G401.6 (cell line): ENCODE measurements around the gene TET2.

ENCODE experiments used
- FAIRE-seq: peaks from 2 replicates; lab custom pipeline; 2012; peaks lifted over from hg19 to GRCh38; lab: Jason Lieb, UNC

Gene TET2

GRCh38 chr4:105236202-105236915 lies 89.7 kb downstream of the TET2 start:
- no peak for FAIRE-seq

GRCh38 chr4:105236916-105237311 lies 90.2 kb downstream of the TET2 start:
- FAIRE-seq: no peak

GRCh38 chr4:105240037-105240436 lies 93.4 kb downstream of the TET2 start:
- FAIRE-seq: no peak

GRCh38 chr4:105241451-105241850 lies 94.8 kb downstream of the TET2 start:
- FAIRE-seq: no peak

- FAIRE-seq: no peak
These were observed 96.8 kb downstream of the TET2 start for GRCh38 chr4:105243446-105243845.

- no peak for FAIRE-seq
These were observed 100.0 kb downstream of the TET2 start for GRCh38 chr4:105246712-105247111.

GRCh38 chr4:105248613-105249012 lies 101.9 kb downstream of the TET2 start:
- FAIRE-seq: no peak

- FAIRE-seq: no peak
These were observed 111.3 kb downstream of the TET2 start for GRCh38 chr4:105257817-105258495.

- FAIRE-seq: no peak
These were observed 119.0 kb downstream of the TET2 start for GRCh38 chr4:105265689-105266088.

GRCh38 chr4:105267280-105267679 lies 120.6 kb downstream of the TET2 start:
- FAIRE-seq: no peak

- no peak for FAIRE-seq
These were observed 125.3 kb downstream of the TET2 start for GRCh38 chr4:105272002-105272401.

GRCh38 chr4:105273230-105273629 lies 126.6 kb downstream of the TET2 start:
- no peak for FAIRE-seq

GRCh38 chr4:105274090-105274489 lies 127.4 kb downstream of the TET2 start:
- no peak for FAIRE-seq

GRCh38 chr4:105274504-105274903 lies 127.8 kb downstream of the TET2 start:
- no peak for FAIRE-seq

GRCh38 chr4:105276361-105277104 lies 129.9 kb downstream of the TET2 start:
- FAIRE-seq: no peak

- no peak for FAIRE-seq
These were observed 131.0 kb downstream of the TET2 start for GRCh38 chr4:105277702-105278101.

- no peak for FAIRE-seq
These were observed 132.6 kb downstream of the TET2 start for GRCh38 chr4:105279314-105279713.

- FAIRE-seq: no peak
These were observed 133.9 kb downstream of the TET2 start for GRCh38 chr4:105280338-105281123.

GRCh38 chr4:105281124-105281415 lies 134.4 kb downstream of the TET2 start:
- FAIRE-seq: no peak

GRCh38 chr4:105282489-105282888 lies 135.8 kb downstream of the TET2 start:
- FAIRE-seq: no peak

GRCh38 chr4:105283501-105283900 lies 136.8 kb downstream of the TET2 start:
- no peak for FAIRE-seq

- no peak for FAIRE-seq
These were observed 141.4 kb downstream of the TET2 start for GRCh38 chr4:105288121-105288520.

- FAIRE-seq: no peak
These were observed 145.2 kb downstream of the TET2 start for GRCh38 chr4:105291925-105292324.
